Neural cell (in vitro differentiated cells): ENCODE measurements around the gene DGLUCY. TPM values are rescaled to one million over a fixed set of nuclear protein-coding genes. Genes with fewer than 3 reads are reported as not detected.
A peak's percentile ranks its signal among the peaks of the same experiment; 100 is the strongest.

ENCODE experiments used
- H2AFZ ChIP-seq: fragments of 200-600, 300-800 bp; sonication (generic), shearing (Covaris generic); 2 replicates; pipeline ENCODE4 v1.6.0; 2014; ENCODE audit warnings: low read depth, mild to moderate bottlenecking, antibody characterized with exemption, low read length, moderate library complexity
- H3F3A ChIP-seq: fragments of 200-600 bp; shearing (Covaris generic); 2 replicates; pipeline ENCODE4 v1.6.1; 2016; ENCODE audit warnings: mild to moderate bottlenecking, moderate library complexity, mixed read lengths, antibody characterized with exemption, low read length; ENCODE audit not compliant: insufficient read depth, poor library complexity, severe bottlenecking
- H3K27ac ChIP-seq: fragments of 200-600, 300-800 bp; sonication (generic), shearing (Covaris generic); 2 replicates; pipeline ENCODE4 v1.5.1; 2014; ENCODE audit warnings: mild to moderate bottlenecking, low read length, moderate library complexity
- H3K27me3 ChIP-seq: fragments of 300-800, 200-600 bp; sonication (generic), shearing (Covaris generic); 2 replicates; pipeline ENCODE4 v1.6.0; 2014; ENCODE audit warnings: mild to moderate bottlenecking, low read depth, low read length, moderate library complexity; ENCODE audit not compliant: insufficient read depth
- H3K36me3 ChIP-seq: fragments of 300-800, 200-600 bp; sonication (generic), shearing (Covaris generic); 2 replicates; pipeline ENCODE4 v1.5.1; 2014; ENCODE audit warnings: mild to moderate bottlenecking, antibody characterized with exemption, low read length, moderate library complexity; ENCODE audit not compliant: insufficient read depth
- H3K4me2 ChIP-seq: fragments of 300-800, 200-600 bp; sonication (generic), shearing (Covaris generic); 2 replicates; pipeline ENCODE4 v1.6.0; 2014; ENCODE audit warnings: mild to moderate bottlenecking, low read length
- H3K4me3 ChIP-seq: fragments of 300-800, 200-600 bp; sonication (generic), shearing (Covaris generic); 2 replicates; pipeline ENCODE4 v1.5.1; 2014; ENCODE audit warnings: mild to moderate bottlenecking, low read length, moderate library complexity
- H3K79me2 ChIP-seq: fragments of 200-600 bp; shearing (Covaris generic); replicated peaks from 2 replicates; pipeline ENCODE4 v1.6.0; 2014; ENCODE audit warnings: mild to moderate bottlenecking, low read length, moderate library complexity; ENCODE audit not compliant: insufficient read depth
- H3K9ac ChIP-seq: fragments of 300-800, 200-600 bp; sonication (generic), shearing (Covaris generic); 2 replicates; pipeline ENCODE4 v1.6.1; 2016; ENCODE audit warnings: mild to moderate bottlenecking, low read length, mixed read lengths
- H3K9me2 ChIP-seq: fragments of 200-600 bp; shearing (Covaris generic); 2 replicates; pipeline ENCODE4 v1.6.1; 2016; ENCODE audit warnings: mild to moderate bottlenecking, low read length, mixed read lengths; ENCODE audit not compliant: insufficient read depth
- H3K9me3 ChIP-seq: fragments of 200-600, 300-800 bp; sonication (generic), shearing (Covaris generic); 2 replicates; pipeline ENCODE4 v1.6.1; 2016; ENCODE audit warnings: mild to moderate bottlenecking, mixed run types, low read length, moderate library complexity, mixed read lengths
- H4K20me1 ChIP-seq: fragments of 200-600 bp; shearing (Covaris generic); 2 replicates; pipeline ENCODE4 v1.6.1; 2016; ENCODE audit warnings: mild to moderate bottlenecking, mixed run types; ENCODE audit not compliant: insufficient read depth
- EP300 ChIP-seq: fragments of 450-650 bp; conservative IDR thresholded peaks from 2 replicates; pipeline ENCODE4 v1.6.1; 2014; ENCODE audit warnings: antibody characterized with exemption, mild to moderate bottlenecking, moderate library complexity; ENCODE audit not compliant: poor library complexity, severe bottlenecking
- EZH2 ChIP-seq: fragments of 200-600, 300-800 bp; shearing (Covaris generic), sonication (generic); IDR thresholded peaks from 2 replicates; pipeline ENCODE4 v1.6.1; 2014; ENCODE audit warnings: antibody characterized with exemption, low read length, borderline replicate concordance, mild to moderate bottlenecking; ENCODE audit not compliant: insufficient read depth, poor library complexity, severe bottlenecking
- POLR2AphosphoS5 ChIP-seq: IDR thresholded peaks from 2 replicates; pipeline ENCODE4 v1.6.1; 2012
- RAD21 ChIP-seq: fragments of 450-650 bp; conservative IDR thresholded peaks from 2 replicates; pipeline ENCODE4 v1.6.1; 2014; ENCODE audit warnings: antibody characterized with exemption, mild to moderate bottlenecking, moderate library complexity
- SMC3 ChIP-seq: fragments of 450-650 bp; conservative IDR thresholded peaks from 2 replicates; pipeline ENCODE4 v1.6.1; 2014; ENCODE audit warnings: antibody characterized with exemption, mild to moderate bottlenecking, moderate library complexity; ENCODE audit not compliant: poor library complexity
- TAF1 ChIP-seq: IDR thresholded peaks from 2 replicates; pipeline ENCODE4 v1.6.1; 2012; ENCODE audit warnings: low read depth
- polyA plus RNA-seq: library from polyadenylated mRNA; depleted of rRNA; stranded (reverse); fragments of >200 nt; gene quantifications from 2 replicates; pipeline ENCODE4 v1.2.3, GENCODE V29; 2014
- TF ChIP-seq, protein P1 (sequence below): fragments of 450-650 bp; IDR thresholded peaks from 2 replicates; pipeline ENCODE4 v1.5.1; 2014; ENCODE audit warnings: antibody characterized with exemption, mild to moderate bottlenecking, moderate library complexity; ENCODE audit not compliant: poor library complexity, severe bottlenecking

DGLUCY gene
- polyA plus RNA-seq, 1 donor from 2014 or later = 30.5 TPM

DNA sequence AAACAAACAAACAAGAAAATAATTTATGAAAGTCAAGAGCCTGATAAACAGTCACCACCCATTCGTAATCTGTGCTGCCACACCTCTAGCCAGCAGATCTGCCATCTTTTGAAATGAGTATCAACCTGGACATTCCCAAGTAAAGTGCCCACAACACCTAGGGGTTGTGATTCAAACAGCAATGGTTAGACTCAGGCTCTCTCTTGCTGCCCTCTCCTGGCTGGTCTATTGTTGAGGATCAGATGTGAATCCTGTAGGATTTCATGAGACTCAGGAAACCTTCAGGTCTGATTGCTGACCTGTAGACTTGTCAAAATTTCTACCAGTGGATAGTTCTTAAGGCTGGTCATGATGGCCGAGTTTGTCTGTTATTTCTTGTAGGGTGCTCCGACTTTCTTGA is 26.8 kb downstream of the DGLUCY start:
- no peak overlapping the region for H3K9ac ChIP-seq
- no peaks in the 10 kb centered on the region for H3K36me3 ChIP-seq
- no peak overlapping the region for H3K27ac ChIP-seq
- no peaks in the 10 kb centered on the region for H3F3A ChIP-seq
- no peaks in the 10 kb centered on the region for H3K27me3 ChIP-seq
- H3K4me3 ChIP-seq = no peak overlapping the region
- H3K9me3 ChIP-seq = no peaks in the 10 kb centered on the region
- no peak overlapping the region for H2AFZ ChIP-seq
- H4K20me1 ChIP-seq = no peaks in the 10 kb centered on the region
- H3K9me2 ChIP-seq = no peaks in the 10 kb centered on the region
- H3K4me2 ChIP-seq = no peak overlapping the region
- H3K79me2 ChIP-seq = no peaks in the 10 kb centered on the region
- TF ChIP-seq EZH2 = no peak
- TF ChIP-seq, protein P1, sequence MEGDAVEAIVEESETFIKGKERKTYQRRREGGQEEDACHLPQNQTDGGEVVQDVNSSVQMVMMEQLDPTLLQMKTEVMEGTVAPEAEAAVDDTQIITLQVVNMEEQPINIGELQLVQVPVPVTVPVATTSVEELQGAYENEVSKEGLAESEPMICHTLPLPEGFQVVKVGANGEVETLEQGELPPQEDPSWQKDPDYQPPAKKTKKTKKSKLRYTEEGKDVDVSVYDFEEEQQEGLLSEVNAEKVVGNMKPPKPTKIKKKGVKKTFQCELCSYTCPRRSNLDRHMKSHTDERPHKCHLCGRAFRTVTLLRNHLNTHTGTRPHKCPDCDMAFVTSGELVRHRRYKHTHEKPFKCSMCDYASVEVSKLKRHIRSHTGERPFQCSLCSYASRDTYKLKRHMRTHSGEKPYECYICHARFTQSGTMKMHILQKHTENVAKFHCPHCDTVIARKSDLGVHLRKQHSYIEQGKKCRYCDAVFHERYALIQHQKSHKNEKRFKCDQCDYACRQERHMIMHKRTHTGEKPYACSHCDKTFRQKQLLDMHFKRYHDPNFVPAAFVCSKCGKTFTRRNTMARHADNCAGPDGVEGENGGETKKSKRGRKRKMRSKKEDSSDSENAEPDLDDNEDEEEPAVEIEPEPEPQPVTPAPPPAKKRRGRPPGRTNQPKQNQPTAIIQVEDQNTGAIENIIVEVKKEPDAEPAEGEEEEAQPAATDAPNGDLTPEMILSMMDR = peak; percentile 22

- Histone ChIP-seq H3K9ac (no peak overlapping the region), H3K27me3 (no peaks in the 10 kb centered on the region), H3K4me2 (no peak overlapping the region), H3K9me3 (no peaks in the 10 kb centered on the region), H3K36me3 (no peaks in the 10 kb centered on the region), H3K27ac (no peak overlapping the region), H4K20me1 (no peaks in the 10 kb centered on the region), H3K9me2 (no peaks in the 10 kb centered on the region), H3K79me2 (no peaks in the 10 kb centered on the region), H3F3A (no peaks in the 10 kb centered on the region), H3K4me3 (no peak overlapping the region), H2AFZ (no peak overlapping the region)
- TF ChIP-seq SMC3 = no peak
Observed at GRCh38 chr14:91142214-91142668, 28.4 kb downstream of the DGLUCY start.

DNA sequence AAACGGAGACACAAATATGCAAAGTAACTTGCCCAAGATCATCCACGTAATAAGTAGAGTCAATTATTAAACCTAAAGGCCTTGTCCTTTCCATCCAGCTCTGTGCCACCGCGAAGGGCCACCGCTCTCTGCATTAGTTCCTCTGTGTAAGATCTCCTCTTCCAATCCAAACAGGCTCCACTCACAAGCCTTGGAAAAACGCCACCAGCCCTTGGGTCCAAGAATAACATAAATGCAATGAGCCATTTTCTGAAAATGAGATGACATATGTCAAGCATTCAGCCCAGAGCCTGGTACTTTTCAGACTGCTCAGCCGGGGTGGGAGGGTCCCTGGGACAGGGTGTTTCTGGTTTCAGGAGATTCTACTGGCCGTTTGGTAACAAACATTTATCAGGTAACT is 30.0 kb downstream of the DGLUCY start:
- Histone ChIP-seq H3K4me2 (no peak overlapping the region), H3K4me3 (no peak overlapping the region), H3K9ac (no peak overlapping the region), H3K27ac (no peak overlapping the region), H3K9me2 (no peaks in the 10 kb centered on the region), H3K9me3 (no peaks in the 10 kb centered on the region), H3F3A (no peaks in the 10 kb centered on the region), H3K36me3 (no peaks in the 10 kb centered on the region), H3K27me3 (no peaks in the 10 kb centered on the region), H2AFZ (no peak overlapping the region), H3K79me2 (no peaks in the 10 kb centered on the region), H4K20me1 (no peaks in the 10 kb centered on the region)
- TF ChIP-seq, protein P1 = no peak
- TF ChIP-seq TAF1 (no peak), EZH2 (no peak), EP300 (no peak), RAD21 (no peak), POLR2AphosphoS5 (no peak), SMC3 (no peak)
